OCI-LY3 (cell line): ENCODE results near the gene SART3.
"Not testable (repeated sequence)": the region's sequence is repeated elsewhere in the genome, so short reads cannot be mapped to it uniquely, and the experiment has no call there.

Source experiments
- CTCF ChIP-seq: fragments of 200-600, 300-600 bp; sonication (generic); IDR thresholded peaks from 2 replicates; pipeline ENCODE4 v1.5.1; 2014; ENCODE audit warnings: antibody characterized with exemption, low read length, low read depth
- EZH2phosphoT487 ChIP-seq: fragments of 200-600 bp; shearing (Covaris generic); IDR thresholded peaks from 2 replicates; pipeline ENCODE4 v1.6.1; 2018; ENCODE audit warnings: antibody characterized with exemption, mixed run types, low read depth

GRCh38 chr12:108487029-108487428, 73.9 kb downstream of the SART3 start:
- not testable (repeated sequence) for TF ChIP-seq CTCF, EZH2phosphoT487
